GM19193 (cell line): ENCODE results near the gene ZFP3.
A peak's percentile ranks its signal among the peaks of the same experiment; 100 is the strongest.

Experiments used
- POLR2A ChIP-seq: IDR thresholded peaks from 4 replicates; pipeline ENCODE4 v1.6.1; 2011; ENCODE audit not compliant: insufficient read depth, insufficient read length; ENCODE audit errors: extremely low read depth

The ZFP3 gene

DNA sequence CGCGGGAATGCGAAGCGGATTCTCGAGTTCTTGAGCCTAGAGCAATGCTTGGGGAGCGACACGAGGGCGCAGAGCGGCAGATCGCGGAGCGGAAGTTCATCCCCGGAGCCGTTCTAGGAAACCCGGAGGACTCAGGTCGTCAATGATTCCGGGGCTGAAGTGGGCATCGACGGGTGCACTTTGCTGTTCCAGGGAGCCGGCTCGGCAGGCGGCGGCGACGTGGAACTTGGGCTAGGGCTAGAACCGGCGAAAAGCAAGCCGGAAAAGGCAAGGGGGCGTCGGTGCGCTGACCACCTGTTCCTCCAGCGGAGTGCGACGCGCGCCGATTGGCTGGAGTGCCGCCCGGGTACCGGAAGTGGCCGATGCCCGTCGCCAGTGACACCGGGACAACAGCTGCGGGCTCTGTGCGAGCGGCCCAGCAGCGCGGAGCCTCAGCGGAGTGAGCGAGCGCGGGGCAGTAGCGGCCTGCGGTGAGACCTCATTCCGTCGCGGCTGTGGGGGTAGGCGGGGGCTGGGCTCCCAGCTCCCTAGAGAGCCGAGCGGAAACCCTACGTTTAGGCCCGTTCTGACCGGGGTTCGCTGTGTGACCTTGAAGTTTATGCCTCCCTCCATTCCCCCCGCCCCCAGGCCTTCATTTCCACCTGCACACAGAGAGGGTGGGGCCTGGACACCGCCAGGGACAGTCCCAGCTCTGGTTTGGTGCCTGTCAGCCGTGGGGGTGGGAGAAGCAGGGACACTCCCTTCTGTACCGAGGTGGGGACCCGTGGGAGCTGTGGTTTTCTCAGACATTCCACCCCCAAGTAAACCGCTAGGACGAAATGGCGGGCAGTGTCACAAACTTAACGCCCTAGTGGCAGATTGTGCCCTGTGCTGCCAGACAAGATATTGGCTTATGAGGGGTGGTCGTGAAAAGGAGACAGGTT lies at the start of gene ZFP3:
ZFP3 (plus strand) TSS at position 362 of the 923 bp plus-strand sequence. CDS start 13,038 bp downstream, outside the sequence.
- TF ChIP-seq POLR2A = peak; percentile 86

DNA sequence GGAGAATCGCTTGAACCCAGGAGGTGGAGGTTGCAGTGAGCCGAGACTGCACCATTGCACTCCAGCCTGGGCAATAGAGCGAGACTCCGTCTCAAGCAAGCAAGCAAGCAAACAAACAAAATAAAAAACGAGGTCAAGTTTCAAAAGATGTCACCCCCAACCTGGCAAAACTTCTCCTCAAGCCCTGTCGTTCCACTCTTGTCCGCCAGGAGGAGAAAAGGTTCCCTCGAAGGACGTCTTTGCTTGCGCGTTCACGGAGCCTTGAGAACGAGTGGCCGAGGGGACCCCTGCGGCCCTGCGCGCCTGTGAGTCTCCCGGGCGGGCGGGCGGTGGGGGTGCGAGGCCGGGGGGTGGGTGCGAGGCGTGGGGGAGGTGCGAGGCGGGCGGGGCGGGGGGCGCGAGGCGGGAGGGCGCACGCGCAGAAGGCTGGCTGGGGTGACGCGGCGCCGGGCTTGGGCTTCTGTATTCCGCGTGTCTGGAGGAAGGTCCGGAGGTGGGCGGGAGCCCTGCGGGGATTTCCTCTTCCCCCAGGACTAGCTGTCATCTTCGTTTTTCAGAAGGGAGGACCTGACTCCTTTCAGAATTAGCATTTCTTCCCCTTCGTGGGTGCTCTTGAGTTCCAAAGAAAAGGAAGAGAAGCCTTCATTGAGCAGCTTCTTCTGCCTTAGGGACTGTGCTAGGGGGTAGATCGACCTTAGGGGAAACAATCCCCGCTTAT lies 46.7 kb upstream of the ZFP3 start:
- peak; percentile 36 for TF ChIP-seq POLR2A

DNA sequence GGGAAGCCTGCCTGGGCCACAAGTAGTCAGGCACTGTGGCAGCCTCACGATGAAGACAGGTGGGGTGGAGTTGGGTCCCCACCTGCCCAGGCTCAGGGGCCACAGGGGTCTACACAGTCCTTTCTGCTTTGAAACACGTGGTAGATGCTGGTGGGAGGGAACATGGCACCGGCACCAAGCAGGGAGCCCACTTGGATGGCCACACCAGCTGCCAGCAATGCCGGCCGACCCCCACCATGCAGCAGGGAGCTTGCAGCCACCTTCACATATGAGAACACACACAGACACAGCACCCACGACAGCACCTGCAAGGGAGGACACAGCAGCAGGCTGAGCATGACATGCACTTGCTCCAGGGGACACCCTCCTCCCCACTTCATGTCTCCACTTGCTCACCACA lies 45.4 kb upstream of the ZFP3 start:
- TF ChIP-seq POLR2A = no peak

DNA sequence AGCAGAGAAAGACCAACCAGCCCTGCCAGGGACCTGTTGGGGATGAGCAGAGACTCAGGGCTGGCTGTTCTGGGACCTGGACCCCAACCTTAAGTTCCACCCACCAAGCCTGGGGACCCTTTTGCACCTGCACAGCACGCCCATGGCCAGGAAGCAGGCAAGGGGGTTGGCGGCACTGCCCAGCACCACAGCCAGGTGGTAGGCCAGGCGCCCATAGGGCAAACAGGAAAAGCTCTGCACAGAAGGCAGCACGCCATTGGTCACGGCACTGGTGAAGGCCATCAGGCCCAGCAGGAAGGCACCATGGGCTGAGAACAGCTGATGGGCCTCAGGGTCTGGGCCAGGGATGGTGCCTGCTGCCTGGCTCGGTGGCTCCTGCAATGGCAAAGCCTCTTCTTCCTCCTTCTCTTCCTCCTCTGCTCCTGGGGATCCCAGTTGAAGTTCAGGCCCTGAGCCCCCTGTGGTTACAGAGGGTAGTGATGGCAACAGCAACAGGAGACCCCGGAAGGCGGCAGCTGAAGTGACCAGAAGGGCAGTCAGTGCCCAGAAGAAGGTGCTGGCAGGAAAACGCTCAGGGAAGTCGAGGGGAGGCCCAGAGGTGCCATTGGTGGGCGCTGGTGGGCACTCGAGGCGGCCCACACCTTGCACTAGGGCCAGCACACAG lies 44.8 kb upstream of the ZFP3 start:
- no peak for TF ChIP-seq POLR2A

DNA sequence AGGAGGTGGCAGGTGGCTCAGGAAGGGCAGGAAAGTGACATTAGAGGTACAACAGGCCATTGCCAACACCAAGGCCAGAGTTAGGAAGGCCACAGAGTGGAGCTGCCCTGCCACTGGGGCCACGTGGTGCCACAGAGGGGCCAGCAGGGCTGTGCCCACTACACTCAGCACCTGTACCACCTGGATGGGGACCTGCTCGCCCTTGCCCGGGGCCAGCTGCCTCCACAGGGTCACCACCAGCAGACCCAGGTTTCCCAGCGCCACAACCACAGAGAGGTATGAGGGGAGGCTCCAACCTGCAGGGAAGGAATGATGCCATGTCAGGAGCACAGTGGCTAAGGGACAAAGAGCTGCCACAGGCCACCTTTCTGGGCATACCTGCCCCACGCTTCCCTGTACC lies 44.2 kb upstream of the ZFP3 start:
- TF ChIP-seq POLR2A = no peak

GRCh38 chr17:5034651-5035050 lies 43.6 kb upstream of the ZFP3 start:
- TF ChIP-seq POLR2A = no peak

DNA sequence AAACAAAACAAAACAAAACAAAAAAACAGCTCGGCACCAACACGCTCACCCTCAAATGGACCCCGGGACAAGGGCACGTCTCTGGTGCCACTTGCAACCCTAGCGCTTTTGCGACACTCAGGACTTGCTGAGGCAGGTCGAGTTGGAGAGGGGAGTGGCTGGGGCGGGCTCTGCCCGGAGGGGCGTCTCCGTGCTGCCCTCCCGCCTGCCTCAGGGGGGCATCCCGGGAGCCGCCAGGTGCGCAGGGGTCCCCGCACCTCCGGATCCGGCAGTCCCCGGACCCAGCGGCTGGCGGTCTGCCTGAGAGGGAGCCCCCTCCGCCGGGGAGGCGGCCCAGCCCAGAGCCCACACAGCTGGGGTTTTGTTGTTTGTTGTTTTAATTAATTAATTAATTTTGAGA lies 43.0 kb upstream of the ZFP3 start, which contains the start of gene SLC52A1:
SLC52A1 (minus strand) TSS at position 112 of the 400 bp plus-strand sequence. CDS start 820 bp downstream, outside the sequence.
- TF ChIP-seq POLR2A = no peak

- TF ChIP-seq POLR2A = no peak
Measured at GRCh38 chr17:5042157-5043022, 35.9 kb upstream of the ZFP3 start.

GRCh38 chr17:5043524-5043923 lies 34.7 kb upstream of the ZFP3 start:
- no peak for TF ChIP-seq POLR2A

DNA sequence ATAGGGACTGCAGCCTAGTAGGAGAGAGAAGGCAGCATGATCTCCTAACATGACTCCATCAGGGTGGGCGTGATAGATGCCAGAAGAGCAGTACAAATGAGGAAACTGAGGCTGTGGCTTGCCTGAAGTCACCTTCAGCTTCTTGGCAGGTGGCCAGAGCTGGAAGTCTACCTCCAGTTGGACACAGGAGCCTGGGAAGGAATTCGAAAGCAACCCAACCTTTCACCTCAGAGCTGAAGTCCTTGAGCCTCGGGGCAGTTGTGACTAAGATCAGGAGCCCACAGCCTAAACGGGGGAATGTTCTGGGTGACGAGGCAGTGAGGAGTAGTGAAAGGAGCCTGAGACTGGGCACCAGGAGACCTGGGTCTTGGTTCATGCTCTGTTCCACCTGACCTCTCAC lies 33.6 kb upstream of the ZFP3 start:
- no peak for TF ChIP-seq POLR2A

DNA sequence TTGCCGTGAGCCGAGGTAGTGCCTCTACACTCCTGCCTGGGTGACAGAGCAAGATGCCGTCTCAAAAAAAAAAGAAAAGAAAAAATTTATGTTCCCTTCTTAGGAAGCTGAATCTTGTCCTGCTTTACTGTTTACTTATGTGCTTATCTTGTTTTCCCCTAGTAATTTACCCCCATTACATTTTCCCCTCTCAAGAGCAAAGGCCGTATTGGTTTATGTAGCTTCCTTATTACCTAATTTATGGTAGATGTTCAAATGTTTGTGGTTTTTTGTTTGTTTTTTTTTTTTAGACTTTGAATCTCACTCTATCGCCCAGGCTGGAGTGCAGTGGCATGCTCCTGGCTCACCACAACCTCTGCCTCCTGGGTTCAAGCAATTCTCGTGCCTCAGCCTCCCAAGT lies 32.8 kb upstream of the ZFP3 start:
- no peak for TF ChIP-seq POLR2A

- no peak for TF ChIP-seq POLR2A
Measured at GRCh38 chr17:5047446-5047845, 30.8 kb upstream of the ZFP3 start.

DNA sequence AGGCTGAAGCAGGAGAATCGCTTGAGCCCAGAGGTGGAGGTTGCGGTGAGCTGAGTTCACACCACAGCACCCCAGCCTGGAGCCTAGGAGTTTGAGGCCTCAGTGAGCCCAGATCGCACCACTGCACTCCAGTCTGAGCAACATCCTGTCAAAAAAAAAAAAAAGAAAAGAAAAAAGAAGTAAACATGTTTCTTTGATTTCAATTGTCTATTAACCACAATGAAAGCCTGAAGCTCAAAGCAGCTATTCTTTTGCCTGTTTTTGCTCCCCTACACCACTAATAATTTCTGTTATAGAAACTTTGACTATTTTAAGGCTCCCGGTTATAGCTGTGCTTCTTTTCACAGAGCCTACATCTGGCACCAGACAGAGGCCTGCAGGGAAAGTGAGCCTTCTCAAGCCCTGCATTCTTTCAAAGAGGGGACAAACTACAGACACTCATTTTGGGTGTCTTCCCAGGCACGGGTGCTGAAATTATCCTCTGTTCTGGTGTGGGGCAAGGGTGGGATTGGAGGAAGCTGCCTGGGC lies 28.9 kb upstream of the ZFP3 start:
- TF ChIP-seq POLR2A = no peak

- TF ChIP-seq POLR2A = no peak
Measured at GRCh38 chr17:5050278-5050677, 28.0 kb upstream of the ZFP3 start.
